Measurements from ENCODE around the gene PRAC2.
A peak's percentile ranks its signal among the peaks of the same experiment; 100 is the strongest.
"Not testable (repeated sequence)": the region's sequence is repeated elsewhere in the genome, so short reads cannot be mapped to it uniquely, and the experiment has no call there.

The PRAC2 gene

GRCh38 chr17:48722915-48723422, at the start of gene PRAC2:
PRAC2 (plus strand) TSS chr17:48723185; CDS start chr17:48724411, 1,226 bp downstream.
- no peak for DNase-seq

GRCh38 chr17:48676963-48677558, 45.9 kb upstream of the PRAC2 start:
- no peak for DNase-seq

GRCh38 chr17:48678141-48678971, 44.6 kb upstream of the PRAC2 start:
- DNase-seq: peak; percentile 47 to 71

- no peak for DNase-seq
These were observed 43.4 kb upstream of the PRAC2 start for GRCh38 chr17:48679385-48680096.

GRCh38 chr17:48681609-48682008, 41.4 kb upstream of the PRAC2 start:
- no peak for DNase-seq

- DNase-seq: no peak
These were observed 32.3 kb upstream of the PRAC2 start for GRCh38 chr17:48690655-48691054.

- no peak for DNase-seq
These were observed 30.9 kb upstream of the PRAC2 start for GRCh38 chr17:48692049-48692448.

- no peak for DNase-seq
These were observed 29.8 kb upstream of the PRAC2 start for GRCh38 chr17:48693178-48693577.

- no peak for DNase-seq
These were observed 21.0 kb upstream of the PRAC2 start for GRCh38 chr17:48701864-48702532.

GRCh38 chr17:48704361-48705248, 18.4 kb upstream of the PRAC2 start:
- DNase-seq: no peak

- no peak for DNase-seq
These were observed 11.9 kb upstream of the PRAC2 start for GRCh38 chr17:48711128-48711527.

- DNase-seq: no peak
These were observed 7.2 kb upstream of the PRAC2 start for GRCh38 chr17:48715496-48716399.

- not testable (repeated sequence) for DNase-seq
These were observed 6.4 kb upstream of the PRAC2 start for GRCh38 chr17:48716549-48716948.

GRCh38 chr17:48717367-48718226, 5.4 kb upstream of the PRAC2 start:
- DNase-seq: no peak

- DNase-seq: no peak
These were observed 4.7 kb upstream of the PRAC2 start for GRCh38 chr17:48718227-48718760.

GRCh38 chr17:48718761-48719641, 4.0 kb upstream of the PRAC2 start:
- DNase-seq: no peak

GRCh38 chr17:48719642-48720265, 3.2 kb upstream of the PRAC2 start:
- no peak for DNase-seq
